SK-N-SH treated with all-trans-retinoic acid at 6 μM for 48 hours (cell line): ENCODE data around the gene EXOC7.

ENCODE experiments used
- ATAC-seq: fragments of 200-7000 bp; cut with Tn5 transposase; 3 replicates; pipeline ENCODE4 v1.9.1; 2020; ENCODE audit warnings: mild to moderate bottlenecking, moderate library complexity
- ARNTL ChIP-seq: fragments of 450-650 bp; formaldehyde crosslinking; IDR thresholded peaks from 2 replicates; pipeline ENCODE4 v1.5.0; 2020; ENCODE audit warnings: low read depth, mild to moderate bottlenecking, moderate library complexity, borderline replicate concordance
- BACH2 ChIP-seq: fragments of 250-450 bp; sonication (Bioruptor Pico); IDR thresholded peaks from 2 replicates; pipeline ENCODE4 v1.9.0; 2021; ENCODE audit warnings: mild to moderate bottlenecking, borderline replicate concordance
- CSDC2 ChIP-seq: fragments of 250-450 bp; sonication (Bioruptor Pico); IDR thresholded peaks from 2 replicates; pipeline ENCODE4 v1.5.0; 2020; ENCODE audit warnings: mild to moderate bottlenecking, moderate library complexity
- ISL1 ChIP-seq: fragments of 250-450 bp; sonication (Bioruptor Pico); IDR thresholded peaks from 2 replicates; pipeline ENCODE4 v2.1.2; 2022; ENCODE audit warnings: mild to moderate bottlenecking, moderate library complexity
- OSR1 ChIP-seq: fragments of 250-450 bp; sonication (Bioruptor Pico); IDR thresholded peaks from 2 replicates; pipeline ENCODE4 v1.8.0; 2022; ENCODE audit warnings: moderate library complexity, mild to moderate bottlenecking, inconsistent platforms
- PPARA ChIP-seq: fragments of 250-450 bp; sonication (Bioruptor Pico); IDR thresholded peaks from 2 replicates; pipeline ENCODE4 v1.5.0; 2020; ENCODE audit warnings: mild to moderate bottlenecking, borderline replicate concordance
- RARB ChIP-seq: fragments of 250-450 bp; sonication (Bioruptor Pico); IDR thresholded peaks from 2 replicates; pipeline ENCODE4 v1.8.0; 2021; ENCODE audit warnings: mild to moderate bottlenecking, moderate library complexity
- SNAI2 ChIP-seq: fragments of 250-450 bp; sonication (Bioruptor Pico); IDR thresholded peaks from 2 replicates; pipeline ENCODE4 v1.5.0; 2020; ENCODE audit warnings: mild to moderate bottlenecking, moderate library complexity
- TCF4 ChIP-seq: fragments of 250-450 bp; sonication (Bioruptor Pico); IDR thresholded peaks from 2 replicates; pipeline ENCODE4 v1.8.0; 2021; ENCODE audit warnings: mild to moderate bottlenecking, moderate library complexity, borderline replicate concordance
- TOX ChIP-seq: fragments of 250-450 bp; sonication (Bioruptor Pico); IDR thresholded peaks from 2 replicates; pipeline ENCODE4 v1.8.0; 2021; ENCODE audit warnings: mild to moderate bottlenecking, moderate library complexity, borderline replicate concordance
- ZC3H10 ChIP-seq: fragments of 250-450 bp; sonication (Bioruptor Pico); IDR thresholded peaks from 2 replicates; pipeline ENCODE4 v1.5.1; 2021; ENCODE audit warnings: mild to moderate bottlenecking, moderate library complexity
- ZFP30 ChIP-seq: fragments of 450-650 bp; formaldehyde crosslinking; IDR thresholded peaks from 2 replicates; pipeline ENCODE4 v1.5.0; 2022; ENCODE audit warnings: mild to moderate bottlenecking, moderate library complexity
- ZNF565 ChIP-seq: fragments of 450-650 bp; formaldehyde crosslinking; conservative IDR thresholded peaks from 2 replicates; pipeline ENCODE4 v1.5.0; 2020; ENCODE audit warnings: low read depth, mild to moderate bottlenecking, moderate library complexity
- ZNF70 ChIP-seq: fragments of 450-650 bp; formaldehyde crosslinking; IDR thresholded peaks from 2 replicates; pipeline ENCODE4 v1.5.0; 2020; ENCODE audit warnings: mild to moderate bottlenecking, moderate library complexity
- TF ChIP-seq, protein P1 (sequence below): fragments of 250-450 bp; sonication (Bioruptor Pico); IDR thresholded peaks from 2 replicates; pipeline ENCODE4 v1.8.0; 2021; ENCODE audit warnings: low read depth, mild to moderate bottlenecking, moderate library complexity, borderline replicate concordance
- TF ChIP-seq, protein P2 (sequence below): fragments of 250-450 bp; sonication (Bioruptor Pico); IDR thresholded peaks from 2 replicates; pipeline ENCODE4 v1.5.1; 2021; ENCODE audit warnings: mild to moderate bottlenecking, moderate library complexity
- TF ChIP-seq, protein P3 (sequence below): fragments of 250-450 bp; sonication (Bioruptor Pico); IDR thresholded peaks from 2 replicates; pipeline ENCODE4 v1.8.0; 2020; ENCODE audit warnings: mild to moderate bottlenecking, moderate library complexity, borderline replicate concordance
- TF ChIP-seq, protein P4 (sequence below): fragments of 250-450 bp; sonication (Bioruptor Pico); IDR thresholded peaks from 2 replicates; pipeline ENCODE4 v1.5.0; 2020; ENCODE audit warnings: mild to moderate bottlenecking, moderate library complexity
- TF ChIP-seq, protein P5 (sequence below): fragments of 250-450 bp; sonication (Bioruptor Pico); IDR thresholded peaks from 2 replicates; pipeline ENCODE4 v1.5.1; 2020; ENCODE audit warnings: low read depth, mild to moderate bottlenecking, moderate library complexity

EXOC7 gene

DNA sequence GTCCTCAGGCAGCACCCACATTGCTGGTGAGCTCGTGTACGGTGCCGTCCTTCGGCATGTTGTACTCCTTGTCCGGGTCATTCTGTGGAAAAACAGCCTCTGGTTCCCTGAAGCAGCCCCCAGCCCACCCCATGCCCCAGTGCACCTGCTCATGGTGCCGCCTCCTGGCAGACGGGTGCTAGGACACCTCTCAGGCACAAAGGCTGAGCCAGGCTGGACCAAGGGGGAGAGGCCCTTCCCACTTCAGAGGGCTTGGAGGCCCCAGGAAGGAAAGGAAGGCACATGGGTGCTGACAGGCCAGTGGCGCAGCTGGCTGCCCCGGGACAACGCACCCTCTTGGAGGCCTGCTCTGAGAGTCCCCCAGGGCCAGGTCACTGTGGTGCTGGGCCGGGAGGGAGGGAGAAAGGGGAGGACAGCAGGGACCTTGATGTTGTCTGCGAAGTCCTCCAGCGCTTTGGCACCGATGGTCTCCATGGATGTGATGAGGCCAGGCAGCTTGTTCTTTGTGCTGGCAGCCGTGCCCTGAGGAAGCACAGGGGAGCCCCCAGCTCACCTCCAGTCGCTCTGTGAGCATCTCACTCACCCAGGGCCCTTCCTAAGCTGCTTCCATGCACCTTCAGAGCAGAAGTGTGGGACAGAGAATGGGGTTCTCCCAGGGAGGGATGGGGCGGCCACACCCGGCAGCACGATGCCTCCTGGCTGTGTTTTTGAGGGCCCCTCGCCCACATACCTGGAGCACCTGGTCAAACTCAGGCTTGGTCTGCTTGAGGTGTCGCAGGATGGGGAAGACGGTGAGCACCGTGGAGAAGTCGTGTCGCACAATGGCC, 15.3 kb downstream of the EXOC7 start:
- ATAC-seq, result peak; percentile 17; the same call in 2 of the 3 replicates
- no peak for TF ChIP-seq RARB (CRISPR knock-in tag)
- TF ChIP-seq ZC3H10 (CRISPR knock-in tag), result no peak
- no peak for TF ChIP-seq SNAI2 (CRISPR knock-in tag)
- TF ChIP-seq, protein P1, sequence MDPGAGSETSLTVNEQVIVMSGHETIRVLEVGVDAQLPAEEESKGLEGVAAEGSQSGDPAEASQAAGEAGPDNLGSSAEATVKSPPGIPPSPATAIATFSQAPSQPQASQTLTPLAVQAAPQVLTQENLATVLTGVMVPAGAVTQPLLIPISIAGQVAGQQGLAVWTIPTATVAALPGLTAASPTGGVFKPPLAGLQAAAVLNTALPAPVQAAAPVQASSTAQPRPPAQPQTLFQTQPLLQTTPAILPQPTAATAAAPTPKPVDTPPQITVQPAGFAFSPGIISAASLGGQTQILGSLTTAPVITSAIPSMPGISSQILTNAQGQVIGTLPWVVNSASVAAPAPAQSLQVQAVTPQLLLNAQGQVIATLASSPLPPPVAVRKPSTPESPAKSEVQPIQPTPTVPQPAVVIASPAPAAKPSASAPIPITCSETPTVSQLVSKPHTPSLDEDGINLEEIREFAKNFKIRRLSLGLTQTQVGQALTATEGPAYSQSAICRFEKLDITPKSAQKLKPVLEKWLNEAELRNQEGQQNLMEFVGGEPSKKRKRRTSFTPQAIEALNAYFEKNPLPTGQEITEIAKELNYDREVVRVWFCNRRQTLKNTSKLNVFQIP (CRISPR knock-in tag), result no peak
- TF ChIP-seq ISL1 (CRISPR knock-in tag), result no peak
- no peak for TF ChIP-seq ZNF565 (CRISPR knock-in tag)
- TF ChIP-seq CSDC2, result no peak
- TF ChIP-seq, protein P2, sequence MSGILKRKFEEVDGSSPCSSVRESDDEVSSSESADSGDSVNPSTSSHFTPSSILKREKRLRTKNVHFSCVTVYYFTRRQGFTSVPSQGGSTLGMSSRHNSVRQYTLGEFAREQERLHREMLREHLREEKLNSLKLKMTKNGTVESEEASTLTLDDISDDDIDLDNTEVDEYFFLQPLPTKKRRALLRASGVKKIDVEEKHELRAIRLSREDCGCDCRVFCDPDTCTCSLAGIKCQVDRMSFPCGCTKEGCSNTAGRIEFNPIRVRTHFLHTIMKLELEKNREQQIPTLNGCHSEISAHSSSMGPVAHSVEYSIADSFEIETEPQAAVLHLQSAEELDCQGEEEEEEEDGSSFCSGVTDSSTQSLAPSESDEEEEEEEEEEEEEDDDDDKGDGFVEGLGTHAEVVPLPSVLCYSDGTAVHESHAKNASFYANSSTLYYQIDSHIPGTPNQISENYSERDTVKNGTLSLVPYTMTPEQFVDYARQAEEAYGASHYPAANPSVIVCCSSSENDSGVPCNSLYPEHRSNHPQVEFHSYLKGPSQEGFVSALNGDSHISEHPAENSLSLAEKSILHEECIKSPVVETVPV, result no peak
- TF ChIP-seq, protein P3, sequence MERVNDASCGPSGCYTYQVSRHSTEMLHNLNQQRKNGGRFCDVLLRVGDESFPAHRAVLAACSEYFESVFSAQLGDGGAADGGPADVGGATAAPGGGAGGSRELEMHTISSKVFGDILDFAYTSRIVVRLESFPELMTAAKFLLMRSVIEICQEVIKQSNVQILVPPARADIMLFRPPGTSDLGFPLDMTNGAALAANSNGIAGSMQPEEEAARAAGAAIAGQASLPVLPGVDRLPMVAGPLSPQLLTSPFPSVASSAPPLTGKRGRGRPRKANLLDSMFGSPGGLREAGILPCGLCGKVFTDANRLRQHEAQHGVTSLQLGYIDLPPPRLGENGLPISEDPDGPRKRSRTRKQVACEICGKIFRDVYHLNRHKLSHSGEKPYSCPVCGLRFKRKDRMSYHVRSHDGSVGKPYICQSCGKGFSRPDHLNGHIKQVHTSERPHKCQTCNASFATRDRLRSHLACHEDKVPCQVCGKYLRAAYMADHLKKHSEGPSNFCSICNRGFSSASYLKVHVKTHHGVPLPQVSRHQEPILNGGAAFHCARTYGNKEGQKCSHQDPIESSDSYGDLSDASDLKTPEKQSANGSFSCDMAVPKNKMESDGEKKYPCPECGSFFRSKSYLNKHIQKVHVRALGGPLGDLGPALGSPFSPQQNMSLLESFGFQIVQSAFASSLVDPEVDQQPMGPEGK (CRISPR knock-in tag), result no peak
- TF ChIP-seq ZFP30 (CRISPR knock-in tag), result no peak
- TF ChIP-seq PPARA (CRISPR knock-in tag), result no peak
- TF ChIP-seq ARNTL, result no peak
- TF ChIP-seq, all 23 proteins: peak for 0

DNA sequence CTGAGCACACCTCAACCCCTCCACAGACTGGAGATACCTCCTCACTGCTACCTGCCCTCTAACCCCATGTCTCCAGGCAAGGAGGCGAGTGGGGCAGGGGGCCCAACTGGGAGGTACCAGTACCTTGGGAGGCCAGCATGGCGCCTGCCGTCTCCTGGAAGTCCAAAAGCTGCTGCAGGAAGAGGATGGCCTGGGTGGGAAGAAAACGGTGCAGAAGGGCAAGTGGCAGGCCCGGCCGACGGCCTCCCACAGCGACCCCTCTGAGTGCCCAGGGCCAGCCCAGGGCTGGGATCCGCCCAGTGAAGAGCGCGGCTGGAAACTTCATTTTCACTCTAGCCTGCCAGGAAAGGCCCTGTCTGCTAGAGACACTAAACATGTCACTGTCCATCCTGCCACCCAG, 16.1 kb downstream of the EXOC7 start:
- ATAC-seq, result no peak
- TF ChIP-seq, protein P2, result no peak
- TF ChIP-seq RARB (CRISPR knock-in tag) (no peak), TCF4 (CRISPR knock-in tag) (no peak), OSR1 (CRISPR knock-in tag) (no peak), ISL1 (CRISPR knock-in tag) (no peak), CSDC2 (no peak), ZNF70 (no peak), TOX (no peak), ARNTL (no peak), BACH2 (CRISPR knock-in tag) (no peak), SNAI2 (CRISPR knock-in tag) (no peak)
- TF ChIP-seq, protein P4, sequence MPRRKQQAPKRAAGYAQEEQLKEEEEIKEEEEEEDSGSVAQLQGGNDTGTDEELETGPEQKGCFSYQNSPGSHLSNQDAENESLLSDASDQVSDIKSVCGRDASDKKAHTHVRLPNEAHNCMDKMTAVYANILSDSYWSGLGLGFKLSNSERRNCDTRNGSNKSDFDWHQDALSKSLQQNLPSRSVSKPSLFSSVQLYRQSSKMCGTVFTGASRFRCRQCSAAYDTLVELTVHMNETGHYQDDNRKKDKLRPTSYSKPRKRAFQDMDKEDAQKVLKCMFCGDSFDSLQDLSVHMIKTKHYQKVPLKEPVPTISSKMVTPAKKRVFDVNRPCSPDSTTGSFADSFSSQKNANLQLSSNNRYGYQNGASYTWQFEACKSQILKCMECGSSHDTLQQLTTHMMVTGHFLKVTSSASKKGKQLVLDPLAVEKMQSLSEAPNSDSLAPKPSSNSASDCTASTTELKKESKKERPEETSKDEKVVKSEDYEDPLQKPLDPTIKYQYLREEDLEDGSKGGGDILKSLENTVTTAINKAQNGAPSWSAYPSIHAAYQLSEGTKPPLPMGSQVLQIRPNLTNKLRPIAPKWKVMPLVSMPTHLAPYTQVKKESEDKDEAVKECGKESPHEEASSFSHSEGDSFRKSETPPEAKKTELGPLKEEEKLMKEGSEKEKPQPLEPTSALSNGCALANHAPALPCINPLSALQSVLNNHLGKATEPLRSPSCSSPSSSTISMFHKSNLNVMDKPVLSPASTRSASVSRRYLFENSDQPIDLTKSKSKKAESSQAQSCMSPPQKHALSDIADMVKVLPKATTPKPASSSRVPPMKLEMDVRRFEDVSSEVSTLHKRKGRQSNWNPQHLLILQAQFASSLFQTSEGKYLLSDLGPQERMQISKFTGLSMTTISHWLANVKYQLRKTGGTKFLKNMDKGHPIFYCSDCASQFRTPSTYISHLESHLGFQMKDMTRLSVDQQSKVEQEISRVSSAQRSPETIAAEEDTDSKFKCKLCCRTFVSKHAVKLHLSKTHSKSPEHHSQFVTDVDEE (CRISPR knock-in tag), result no peak
- TF ChIP-seq, protein P1 (CRISPR knock-in tag), result no peak
- TF ChIP-seq, protein P5, sequence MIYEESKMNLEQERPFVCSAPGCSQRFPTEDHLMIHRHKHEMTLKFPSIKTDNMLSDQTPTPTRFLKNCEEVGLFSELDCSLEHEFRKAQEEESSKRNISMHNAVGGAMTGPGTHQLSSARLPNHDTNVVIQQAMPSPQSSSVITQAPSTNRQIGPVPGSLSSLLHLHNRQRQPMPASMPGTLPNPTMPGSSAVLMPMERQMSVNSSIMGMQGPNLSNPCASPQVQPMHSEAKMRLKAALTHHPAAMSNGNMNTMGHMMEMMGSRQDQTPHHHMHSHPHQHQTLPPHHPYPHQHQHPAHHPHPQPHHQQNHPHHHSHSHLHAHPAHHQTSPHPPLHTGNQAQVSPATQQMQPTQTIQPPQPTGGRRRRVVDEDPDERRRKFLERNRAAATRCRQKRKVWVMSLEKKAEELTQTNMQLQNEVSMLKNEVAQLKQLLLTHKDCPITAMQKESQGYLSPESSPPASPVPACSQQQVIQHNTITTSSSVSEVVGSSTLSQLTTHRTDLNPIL, result no peak
- TF ChIP-seq, protein P3 (CRISPR knock-in tag), result no peak
- TF ChIP-seq, all 23 proteins: peak for 0
